MCF 10A (cell line): ENCODE measurements around the gene SEC16B. TPM values are rescaled to one million over a fixed set of nuclear protein-coding genes. Genes with fewer than 3 reads are reported as not detected.

ENCODE experiments used
- BruUV-seq: library from RNA; stranded (reverse); fragments of 400-500 nt; replicated peaks from 2 replicates; lab custom pipeline; 2021; lab: Mats Ljungman, UMichigan
- CTCF ChIA-PET: fragments of 300-600 bp; sonication (Branson Sonifier 250); formaldehyde crosslinking; extraction: SDS; loops from one replicate; lab custom pipeline; 2021; ENCODE audit warnings: antibody characterized with exemption, inconsistent platforms; lab: Yijun Ruan, JAX
- POLR2A ChIA-PET: fragments of 300-600, 350-650 bp; sonication (Branson Sonifier 250); formaldehyde crosslinking; extraction: SDS; loops from one replicate; lab custom pipeline; 2020; ENCODE audit warnings: antibody characterized with exemption, inconsistent platforms; lab: Yijun Ruan, JAX
- DNase-seq: peaks from one replicate; pipeline ENCODE4 v3.0.0-alpha.2; 2018; ENCODE audit not compliant: unreplicated experiment
- H3K27ac Mint-ChIP-seq: one replicate; pipeline ENCODE4 v1.8.0; 2022; ENCODE audit warnings: mild to moderate bottlenecking, low read depth, mixed read lengths; ENCODE audit not compliant: unreplicated experiment
- H3K27me3 Mint-ChIP-seq: one replicate; pipeline ENCODE4 v1.8.0; 2022; ENCODE audit warnings: mixed read lengths; ENCODE audit not compliant: insufficient read depth, unreplicated experiment
- H3K36me3 Mint-ChIP-seq: one replicate; pipeline ENCODE4 v1.8.0; 2022; ENCODE audit warnings: mild to moderate bottlenecking, moderate library complexity, mixed read lengths; ENCODE audit not compliant: insufficient read depth, unreplicated experiment
- H3K4me1 Mint-ChIP-seq: one replicate; pipeline ENCODE4 v1.8.0; 2022; ENCODE audit warnings: mixed read lengths; ENCODE audit not compliant: insufficient read depth, unreplicated experiment
- H3K4me3 Mint-ChIP-seq: one replicate; pipeline ENCODE4 v1.8.0; 2022; ENCODE audit warnings: mild to moderate bottlenecking, moderate library complexity, mixed read lengths; ENCODE audit not compliant: unreplicated experiment
- H3K9me3 Mint-ChIP-seq: one replicate; pipeline ENCODE4 v1.8.0; 2022; ENCODE audit warnings: mixed read lengths; ENCODE audit not compliant: unreplicated experiment
- intact Hi-C: fragments of 100-400 bp; cut with micrococcal nuclease; formaldehyde crosslinking; loops from 2 replicates; pipeline ENCODE4 v1.14.1; 2022
- total RNA-seq: library from RNA; stranded (reverse); gene quantifications from 2 replicates; pipeline ENCODE4 v1.2.3, GENCODE V29; 2022
- TF ChIP-seq, protein P1 (sequence below): fragments of 200-600 bp; IDR thresholded peaks from one replicate; pipeline ENCODE4 v1.8.0; 2022; ENCODE audit warnings: antibody characterized with exemption, mild to moderate bottlenecking; ENCODE audit not compliant: unreplicated experiment

SEC16B gene
- total RNA-seq, 1 experiment from 2014 or later = not detected

DNA sequence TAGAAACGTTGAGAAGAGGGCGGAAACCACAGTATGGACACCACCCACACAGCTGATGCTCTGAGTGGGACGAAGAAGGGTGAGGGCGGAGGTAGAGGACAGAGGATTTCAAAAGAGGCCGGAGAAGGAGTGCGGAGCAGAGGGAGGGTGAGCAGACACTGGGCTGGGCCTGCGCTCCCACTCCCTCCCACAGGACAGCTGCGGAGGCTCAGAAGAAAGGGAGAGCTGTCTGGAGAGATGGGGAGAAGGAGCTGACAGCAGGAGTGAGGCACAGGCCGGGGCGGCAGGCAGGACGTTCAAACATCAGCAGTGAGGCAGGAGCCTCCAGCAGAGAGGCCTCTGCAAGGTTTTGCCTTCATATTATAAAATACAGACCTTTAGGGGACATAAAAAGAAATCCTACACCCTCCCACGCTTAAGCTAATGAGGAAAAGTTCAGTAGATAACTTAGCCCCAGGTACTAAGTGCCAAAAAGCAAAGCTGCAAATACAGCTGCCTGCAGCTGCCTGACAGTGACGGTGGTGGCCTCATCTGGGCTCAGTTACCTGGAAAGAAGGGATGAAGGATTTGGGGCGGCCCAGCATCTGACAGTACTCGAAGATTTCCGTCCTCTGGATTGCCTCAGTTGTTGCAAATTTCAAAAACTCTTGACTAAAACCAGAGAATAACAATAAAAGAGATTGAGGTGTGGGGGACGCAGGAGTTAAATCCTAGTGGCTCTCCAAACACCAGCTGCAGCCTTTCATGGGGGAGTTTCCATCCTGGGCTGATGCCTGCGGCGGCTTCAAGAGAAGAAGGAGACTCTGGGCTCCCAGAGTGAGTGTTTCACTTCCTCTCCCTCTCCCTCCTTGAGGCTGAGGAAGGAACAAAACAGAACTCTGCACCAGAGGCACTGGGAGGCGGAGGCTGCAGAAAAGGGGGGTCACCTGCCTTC, 25.6 kb downstream of the SEC16B start:
- intact Hi-C loops = loop anchor here (10.0 kb wide), 1 partner anchor 1379 kb away; no protein-coding TSS in a partner anchor
- Mint-ChIP-seq H3K27me3 (no peaks in the 10 kb centered on the region), H3K36me3 (no peaks in the 10 kb centered on the region), H3K4me1 (peaks cover 6% of the 10 kb centered on the region), H3K4me3 (no peak overlapping the region), H3K9me3 (no peaks in the 10 kb centered on the region), H3K27ac (peak overlapping the region; percentile 11)
- TF ChIP-seq, protein P1, sequence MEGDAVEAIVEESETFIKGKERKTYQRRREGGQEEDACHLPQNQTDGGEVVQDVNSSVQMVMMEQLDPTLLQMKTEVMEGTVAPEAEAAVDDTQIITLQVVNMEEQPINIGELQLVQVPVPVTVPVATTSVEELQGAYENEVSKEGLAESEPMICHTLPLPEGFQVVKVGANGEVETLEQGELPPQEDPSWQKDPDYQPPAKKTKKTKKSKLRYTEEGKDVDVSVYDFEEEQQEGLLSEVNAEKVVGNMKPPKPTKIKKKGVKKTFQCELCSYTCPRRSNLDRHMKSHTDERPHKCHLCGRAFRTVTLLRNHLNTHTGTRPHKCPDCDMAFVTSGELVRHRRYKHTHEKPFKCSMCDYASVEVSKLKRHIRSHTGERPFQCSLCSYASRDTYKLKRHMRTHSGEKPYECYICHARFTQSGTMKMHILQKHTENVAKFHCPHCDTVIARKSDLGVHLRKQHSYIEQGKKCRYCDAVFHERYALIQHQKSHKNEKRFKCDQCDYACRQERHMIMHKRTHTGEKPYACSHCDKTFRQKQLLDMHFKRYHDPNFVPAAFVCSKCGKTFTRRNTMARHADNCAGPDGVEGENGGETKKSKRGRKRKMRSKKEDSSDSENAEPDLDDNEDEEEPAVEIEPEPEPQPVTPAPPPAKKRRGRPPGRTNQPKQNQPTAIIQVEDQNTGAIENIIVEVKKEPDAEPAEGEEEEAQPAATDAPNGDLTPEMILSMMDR = no peak
- no peak for DNase-seq
- CTCF ChIA-PET = interaction anchor here (0.5 to 10.5 kb wide), 26 partner anchors 8 to 1384 kb away, joined by 3 to 280 read pairs (median 4); partner anchors contain the start of gene ASTN1
- BruUV-seq = no TSS peak
- POLR2A ChIA-PET = interaction anchor here (0.6 kb wide), 1 partner anchor 206 kb away, joined by 4 read pairs; no protein-coding TSS in a partner anchor

DNA sequence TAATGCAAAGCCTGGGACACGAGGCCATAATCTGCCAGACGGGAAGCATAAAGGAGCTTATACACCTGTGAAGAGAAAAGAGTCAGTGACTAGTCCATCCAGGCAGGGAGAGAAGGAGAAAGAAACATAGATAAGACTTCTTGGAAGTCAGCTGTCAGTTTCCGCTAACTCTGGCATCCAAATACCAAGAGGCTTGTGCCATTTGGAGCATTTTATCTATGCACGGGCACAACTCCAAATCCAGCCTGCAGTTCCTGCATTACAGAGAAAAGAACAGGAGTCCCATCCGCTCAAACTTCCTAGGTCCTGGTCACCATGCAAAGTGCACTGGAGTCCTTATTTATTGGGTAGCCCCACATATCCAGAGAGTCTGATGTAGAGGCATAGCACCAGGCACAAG, 27.9 kb downstream of the SEC16B start:
- no peak for DNase-seq
- Mint-ChIP-seq H3K4me1 (peaks cover 6% of the 10 kb centered on the region), H3K4me3 (no peak overlapping the region), H3K36me3 (no peaks in the 10 kb centered on the region), H3K9me3 (no peaks in the 10 kb centered on the region), H3K27me3 (no peaks in the 10 kb centered on the region), H3K27ac (no peak overlapping the region)
- CTCF ChIA-PET = interaction anchor here (0.6 to 10.5 kb wide), 6 partner anchors 8 to 1047 kb away, joined by 3 to 280 read pairs (median 4); no protein-coding TSS in a partner anchor
- intact Hi-C loops = loop anchor here (10.0 kb wide), 1 partner anchor 1377 kb away; no protein-coding TSS in a partner anchor
- BruUV-seq = no TSS peak
- POLR2A ChIA-PET = interaction anchor here (0.9 kb wide), 1 partner anchor 9 kb away, joined by 4 read pairs; no protein-coding TSS in a partner anchor
- TF ChIP-seq, protein P1 = no peak

DNA sequence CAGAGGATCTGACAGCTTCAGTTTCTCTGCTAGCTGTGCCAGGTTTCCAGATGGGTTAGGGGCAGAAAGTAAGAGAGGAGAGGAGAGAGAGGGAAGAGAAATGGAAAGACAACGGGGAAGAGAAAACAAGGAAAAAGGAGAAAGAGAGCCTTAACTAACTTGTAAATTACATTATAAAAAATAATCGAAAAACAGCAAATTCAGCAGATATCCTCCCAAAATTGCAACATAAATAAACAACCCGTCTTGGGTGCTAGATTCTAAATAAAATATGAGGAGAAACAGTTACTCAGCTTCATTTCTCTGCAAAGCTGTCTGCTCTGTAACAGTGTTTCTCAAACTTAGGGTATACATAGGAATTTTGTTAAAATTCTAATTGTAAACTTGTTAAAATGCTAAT, 29.2 kb downstream of the SEC16B start:
- H3K4me3 Mint-ChIP-seq = no peak overlapping the region
- H3K9me3 Mint-ChIP-seq = no peaks in the 10 kb centered on the region
- CTCF ChIA-PET = interaction anchor here (0.6 to 10.5 kb wide), 8 partner anchors 7 to 1060 kb away, joined by 3 to 280 read pairs (median 4); no protein-coding TSS in a partner anchor
- H3K36me3 Mint-ChIP-seq = no peaks in the 10 kb centered on the region
- TF ChIP-seq, protein P1 = no peak
- peaks cover 7% of the 10 kb centered on the region for H3K4me1 Mint-ChIP-seq
- H3K27me3 Mint-ChIP-seq = no peaks in the 10 kb centered on the region
- intact Hi-C loops = loop anchor here (10.0 kb wide), 1 partner anchor 1376 kb away; no protein-coding TSS in a partner anchor
- no TSS peak for BruUV-seq
- H3K27ac Mint-ChIP-seq = no peak overlapping the region
- DNase-seq = no peak
- POLR2A ChIA-PET = interaction anchor here (0.9 kb wide), 1 partner anchor 8 kb away, joined by 4 read pairs; no protein-coding TSS in a partner anchor

DNA sequence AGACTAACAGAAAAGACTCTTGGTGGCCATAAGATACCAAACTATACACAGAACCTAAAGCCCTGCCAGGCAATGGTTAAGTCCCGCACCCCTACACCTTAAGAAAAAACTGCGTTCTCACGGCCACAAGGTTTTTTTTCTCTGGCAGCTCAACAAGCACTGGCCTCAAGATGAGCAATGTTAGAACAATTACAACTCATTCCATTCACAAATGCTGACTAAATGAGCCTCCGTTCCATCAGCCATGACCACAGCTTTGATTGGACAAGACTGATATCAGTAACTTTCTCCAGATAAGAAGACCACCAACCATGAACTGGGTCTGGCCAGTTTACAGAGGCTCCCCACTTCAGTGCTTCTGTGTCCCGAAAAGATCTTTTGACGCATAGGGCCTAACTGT, 31.9 kb downstream of the SEC16B start:
- H3K4me1 Mint-ChIP-seq = peaks cover 5% of the 10 kb centered on the region
- no TSS peak for BruUV-seq
- no peaks in the 10 kb centered on the region for H3K36me3 Mint-ChIP-seq
- DNase-seq = no peak
- ChIA-PET CTCF (interaction anchor here (0.6 to 9.3 kb wide), 14 partner anchors 7 to 1126 kb away, joined by 3 to 148 read pairs (median 4); no protein-coding TSS in a partner anchor), POLR2A (interaction anchor here (0.6 kb wide), 1 partner anchor 1891 kb away, joined by 3 read pairs; no protein-coding TSS in a partner anchor)
- H3K9me3 Mint-ChIP-seq = no peaks in the 10 kb centered on the region
- H3K4me3 Mint-ChIP-seq = no peak overlapping the region
- TF ChIP-seq, protein P1 = no peak
- intact Hi-C loops = no loop called here
- no peaks in the 10 kb centered on the region for H3K27me3 Mint-ChIP-seq
- H3K27ac Mint-ChIP-seq = no peak overlapping the region
